DND-41 (cell line): ENCODE measurements around the gene PLA2G4A.

Source experiments
- ATAC-seq: fragments of 200-7000 bp; cut with Tn5 transposase; 3 replicates; pipeline ENCODE4 v1.9.1; 2021; ENCODE audit warnings: low read depth; ENCODE audit not compliant: insufficient read depth
- DNase-seq: peaks from one replicate; pipeline ENCODE4 v3.0.0-alpha.2; 2020
- H2AFZ ChIP-seq: 2 replicates; pipeline ENCODE4 v1.6.0; 2012; ENCODE audit warnings: low read depth, low read length
- H3K27ac ChIP-seq: 2 replicates; pipeline ENCODE4 v1.5.1; 2012; ENCODE audit warnings: low read length, inconsistent platforms
- H3K27me3 ChIP-seq: fragments of 200-600 bp; sonication (generic); 2 replicates; pipeline ENCODE4 v1.6.0; 2012; ENCODE audit warnings: low read length, mild to moderate bottlenecking, inconsistent platforms; ENCODE audit not compliant: insufficient read depth, poor library complexity
- H3K36me3 ChIP-seq: 2 replicates; pipeline ENCODE4 v1.5.1; 2012; ENCODE audit warnings: low read length, inconsistent platforms; ENCODE audit not compliant: insufficient read depth
- H3K4me1 ChIP-seq: 2 replicates; pipeline ENCODE4 v1.5.1; 2012; ENCODE audit warnings: mild to moderate bottlenecking, low read length; ENCODE audit not compliant: insufficient read depth
- H3K4me2 ChIP-seq: 2 replicates; pipeline ENCODE4 v1.6.0; 2012; ENCODE audit warnings: mild to moderate bottlenecking, moderate library complexity, low read length, inconsistent platforms; ENCODE audit not compliant: insufficient read depth
- H3K4me3 ChIP-seq, 2 experiments: fragments of 200-600 bp in 1 of 2; shearing (Covaris generic) in 1 of 2; 2 replicates each; pipeline ENCODE4 v1.5.1; 2012 to 2016; ENCODE audit warnings: inconsistent platforms in 2 of 2, low read length in 2 of 2, mild to moderate bottlenecking in 2 of 2, low read depth in 1 of 2, moderate library complexity in 1 of 2
- H3K79me2 ChIP-seq: 2 replicates; pipeline ENCODE4 v1.6.0; 2012; ENCODE audit warnings: low read length, inconsistent platforms; ENCODE audit not compliant: insufficient read depth
- H3K9ac ChIP-seq: 2 replicates; pipeline ENCODE4 v1.6.0; 2012; ENCODE audit warnings: low read depth, mild to moderate bottlenecking, inconsistent platforms, low read length, moderate library complexity
- H3K9me3 ChIP-seq: 2 replicates; pipeline ENCODE4 v1.5.1; 2012; ENCODE audit warnings: low read length, moderate library complexity, mild to moderate bottlenecking, inconsistent platforms; ENCODE audit not compliant: insufficient read depth, severe bottlenecking
- H4K20me1 ChIP-seq: 2 replicates; pipeline ENCODE4 v1.6.0; 2012; ENCODE audit warnings: low read length; ENCODE audit not compliant: insufficient read depth
- EZH2 ChIP-seq: IDR thresholded peaks from 3 replicates; pipeline ENCODE4 v1.6.1; 2012; ENCODE audit warnings: borderline replicate concordance, low read depth, mild to moderate bottlenecking, moderate library complexity, low read length, inconsistent platforms; ENCODE audit not compliant: severe bottlenecking
- TF ChIP-seq, protein P1 (sequence below): IDR thresholded peaks from 2 replicates; pipeline ENCODE4 v1.5.1; 2012; ENCODE audit warnings: borderline replicate concordance, low read length, moderate library complexity, mild to moderate bottlenecking; ENCODE audit not compliant: poor library complexity, severe bottlenecking; ENCODE audit errors: extremely low read depth

PLA2G4A gene

DNA sequence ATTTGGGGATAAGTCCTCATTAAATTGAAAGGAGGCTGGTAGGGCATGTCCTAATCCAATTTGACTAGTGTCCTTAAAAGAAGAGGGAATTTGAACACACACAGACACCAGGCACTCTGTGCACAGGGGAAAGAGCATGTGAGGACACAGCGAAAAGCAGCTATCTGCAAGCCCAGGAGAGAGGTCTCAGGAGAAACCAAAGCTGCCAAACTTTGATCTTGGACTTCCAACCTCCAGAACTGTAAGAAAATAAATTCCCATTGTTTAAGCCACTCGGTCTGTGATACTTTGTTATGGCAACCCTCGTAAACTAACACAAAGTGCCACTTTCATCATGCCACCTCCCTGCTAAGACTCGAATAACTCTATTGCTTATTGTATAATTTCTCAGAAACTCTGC is 13.8 kb downstream of the PLA2G4A start:
- Histone ChIP-seq H3K27ac (no peak overlapping the region), H3K27me3 (no peaks in the 10 kb centered on the region), H4K20me1 (no peaks in the 10 kb centered on the region), H3K4me3 (no peak overlapping the region), H2AFZ (no peak overlapping the region), H3K9ac (no peak overlapping the region), H3K36me3 (no peaks in the 10 kb centered on the region), H3K4me2 (no peak overlapping the region), H3K9me3 (no peaks in the 10 kb centered on the region), H3K4me1 (no peaks in the 10 kb centered on the region), H3K79me2 (no peaks in the 10 kb centered on the region)
- TF ChIP-seq EZH2 = no peak
- TF ChIP-seq, protein P1, sequence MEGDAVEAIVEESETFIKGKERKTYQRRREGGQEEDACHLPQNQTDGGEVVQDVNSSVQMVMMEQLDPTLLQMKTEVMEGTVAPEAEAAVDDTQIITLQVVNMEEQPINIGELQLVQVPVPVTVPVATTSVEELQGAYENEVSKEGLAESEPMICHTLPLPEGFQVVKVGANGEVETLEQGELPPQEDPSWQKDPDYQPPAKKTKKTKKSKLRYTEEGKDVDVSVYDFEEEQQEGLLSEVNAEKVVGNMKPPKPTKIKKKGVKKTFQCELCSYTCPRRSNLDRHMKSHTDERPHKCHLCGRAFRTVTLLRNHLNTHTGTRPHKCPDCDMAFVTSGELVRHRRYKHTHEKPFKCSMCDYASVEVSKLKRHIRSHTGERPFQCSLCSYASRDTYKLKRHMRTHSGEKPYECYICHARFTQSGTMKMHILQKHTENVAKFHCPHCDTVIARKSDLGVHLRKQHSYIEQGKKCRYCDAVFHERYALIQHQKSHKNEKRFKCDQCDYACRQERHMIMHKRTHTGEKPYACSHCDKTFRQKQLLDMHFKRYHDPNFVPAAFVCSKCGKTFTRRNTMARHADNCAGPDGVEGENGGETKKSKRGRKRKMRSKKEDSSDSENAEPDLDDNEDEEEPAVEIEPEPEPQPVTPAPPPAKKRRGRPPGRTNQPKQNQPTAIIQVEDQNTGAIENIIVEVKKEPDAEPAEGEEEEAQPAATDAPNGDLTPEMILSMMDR = no peak
- no peak for ATAC-seq
- no peak for DNase-seq

DNA sequence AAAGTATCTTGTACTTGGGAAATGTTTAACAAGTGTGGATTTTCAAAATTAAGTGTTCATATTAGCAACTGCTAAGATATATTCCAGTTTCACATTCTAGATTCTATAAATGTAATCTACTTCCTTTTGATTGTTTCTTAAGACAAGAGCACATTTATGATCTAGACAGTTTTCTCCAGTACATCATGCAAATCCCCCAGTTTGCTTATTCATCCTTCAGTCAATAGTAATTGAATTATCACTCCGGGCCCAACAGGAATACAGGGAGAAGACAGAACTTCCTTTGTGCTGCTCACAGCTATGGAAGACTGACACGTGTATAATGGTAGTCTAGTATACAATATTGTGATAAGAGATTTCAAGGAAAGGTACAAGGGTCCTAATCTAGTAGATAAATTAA is 14.5 kb downstream of the PLA2G4A start:
- H2AFZ ChIP-seq = no peak overlapping the region
- H3K9me3 ChIP-seq = no peaks in the 10 kb centered on the region
- no peak for TF ChIP-seq EZH2
- TF ChIP-seq, protein P1 = no peak
- no peak overlapping the region for H3K4me3 ChIP-seq
- no peaks in the 10 kb centered on the region for H4K20me1 ChIP-seq
- no peaks in the 10 kb centered on the region for H3K79me2 ChIP-seq
- no peaks in the 10 kb centered on the region for H3K27me3 ChIP-seq
- H3K27ac ChIP-seq = no peak overlapping the region
- no peaks in the 10 kb centered on the region for H3K4me1 ChIP-seq
- DNase-seq (no peak), ATAC-seq (no peak)
- H3K4me2 ChIP-seq = no peak overlapping the region
- no peak overlapping the region for H3K9ac ChIP-seq
- no peaks in the 10 kb centered on the region for H3K36me3 ChIP-seq

DNA sequence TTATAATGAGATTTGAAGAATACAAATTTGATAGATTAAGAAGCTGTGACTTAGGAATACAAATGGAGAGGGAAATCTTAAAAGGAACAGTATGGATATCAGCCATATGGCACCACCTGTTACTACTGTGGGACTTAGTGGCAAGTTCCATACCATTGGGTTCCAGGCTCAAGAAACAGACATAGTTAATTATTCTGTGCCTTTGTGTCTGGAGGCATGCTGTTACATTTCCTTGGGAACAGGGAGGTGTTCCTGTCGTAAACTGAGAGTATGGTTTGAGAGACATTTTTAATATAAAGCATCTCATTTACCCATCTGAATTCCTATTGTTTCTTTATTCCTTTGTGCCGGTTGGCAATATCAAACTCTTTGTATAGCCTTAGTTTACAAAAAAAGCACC is 15.2 kb downstream of the PLA2G4A start:
- no peak for TF ChIP-seq EZH2
- TF ChIP-seq, protein P1 = no peak
- no peaks in the 10 kb centered on the region for H4K20me1 ChIP-seq
- ATAC-seq (no peak), DNase-seq (no peak)
- no peaks in the 10 kb centered on the region for H3K9me3 ChIP-seq
- H3K4me1 ChIP-seq = no peaks in the 10 kb centered on the region
- H3K27me3 ChIP-seq = no peaks in the 10 kb centered on the region
- no peak overlapping the region for H2AFZ ChIP-seq
- H3K4me3 ChIP-seq = no peak overlapping the region
- H3K27ac ChIP-seq = no peak overlapping the region
- H3K4me2 ChIP-seq = no peak overlapping the region
- no peaks in the 10 kb centered on the region for H3K79me2 ChIP-seq
- no peak overlapping the region for H3K9ac ChIP-seq
- H3K36me3 ChIP-seq = no peaks in the 10 kb centered on the region

DNA sequence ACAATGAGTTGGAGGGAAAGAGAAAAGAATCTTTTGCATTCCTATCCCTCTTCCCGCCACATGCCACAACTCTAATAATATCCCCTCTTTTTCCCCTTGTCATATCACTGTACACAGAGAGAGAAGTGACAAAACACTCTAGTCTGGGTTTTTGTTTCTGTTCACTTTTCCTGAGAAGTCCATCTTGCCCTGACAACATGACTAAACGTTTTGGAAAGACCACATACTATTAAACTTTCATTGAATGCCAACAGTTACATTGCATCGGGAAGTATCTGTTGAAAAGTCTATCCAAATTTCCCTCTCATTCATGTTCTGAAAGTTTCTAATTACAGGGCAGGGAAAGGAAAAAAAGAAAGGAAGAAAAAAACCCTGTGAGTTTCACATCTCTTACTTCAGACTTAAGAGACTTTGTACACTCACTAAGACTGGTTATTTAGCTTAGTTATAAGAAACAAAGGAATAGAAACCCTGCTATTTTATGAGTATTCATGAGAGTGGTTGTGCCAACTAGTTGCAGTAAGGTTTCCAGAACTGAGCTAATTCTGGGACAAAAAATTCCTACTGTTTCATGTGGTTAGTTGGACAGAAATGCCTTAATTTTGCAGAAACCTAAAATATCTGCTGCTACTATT is 16.9 kb downstream of the PLA2G4A start:
- DNase-seq (no peak), ATAC-seq (no peak)
- Histone ChIP-seq H3K27ac (no peak overlapping the region), H3K27me3 (no peaks in the 10 kb centered on the region), H3K4me1 (no peaks in the 10 kb centered on the region), H4K20me1 (no peaks in the 10 kb centered on the region), H3K36me3 (no peaks in the 10 kb centered on the region), H3K9ac (no peak overlapping the region), H3K79me2 (no peaks in the 10 kb centered on the region), H3K4me3 (no peak overlapping the region), H2AFZ (no peak overlapping the region), H3K9me3 (no peaks in the 10 kb centered on the region), H3K4me2 (no peak overlapping the region)
- TF ChIP-seq, protein P1 = no peak
- TF ChIP-seq EZH2 = no peak
